PC-3 (cell line): ENCODE results near the gene MAP6.

ENCODE experiments used
- CTCF ChIP-seq: fragments of 300-600 bp; sonication (generic); conservative IDR thresholded peaks from 2 replicates; pipeline ENCODE4 v1.5.1; 2017; ENCODE audit warnings: antibody characterized with exemption, low read depth, mild to moderate bottlenecking, low read length
- EZH2phosphoT487 ChIP-seq: fragments of 300-600 bp; sonication (generic); IDR thresholded peaks from 2 replicates; pipeline ENCODE4 v1.6.1; 2018; ENCODE audit warnings: mild to moderate bottlenecking, antibody characterized with exemption, low read length, borderline replicate concordance

- TF ChIP-seq CTCF, result no peak
- TF ChIP-seq EZH2phosphoT487, result no peak
Observed at GRCh38 chr11:75579841-75580240, 89.0 kb downstream of the MAP6 start.
